SU-DHL-6 (cell line): ENCODE measurements around the gene CLUH.

Experiments
- EZH2phosphoT487 ChIP-seq: fragments of 200-600 bp; sonication (generic), shearing (Covaris generic); conservative IDR thresholded peaks from 2 replicates; pipeline ENCODE4 v1.6.1; 2018; ENCODE audit warnings: mild to moderate bottlenecking, antibody characterized with exemption, low read length, moderate library complexity, mixed read lengths
- TF ChIP-seq, protein P1 (sequence below): fragments of 200-600 bp; sonication (generic); IDR thresholded peaks from one replicate; pipeline ENCODE4 v1.5.1; 2017; ENCODE audit warnings: antibody characterized with exemption, mild to moderate bottlenecking, low read length, moderate library complexity; ENCODE audit not compliant: insufficient read depth, poor library complexity, severe bottlenecking

DNA sequence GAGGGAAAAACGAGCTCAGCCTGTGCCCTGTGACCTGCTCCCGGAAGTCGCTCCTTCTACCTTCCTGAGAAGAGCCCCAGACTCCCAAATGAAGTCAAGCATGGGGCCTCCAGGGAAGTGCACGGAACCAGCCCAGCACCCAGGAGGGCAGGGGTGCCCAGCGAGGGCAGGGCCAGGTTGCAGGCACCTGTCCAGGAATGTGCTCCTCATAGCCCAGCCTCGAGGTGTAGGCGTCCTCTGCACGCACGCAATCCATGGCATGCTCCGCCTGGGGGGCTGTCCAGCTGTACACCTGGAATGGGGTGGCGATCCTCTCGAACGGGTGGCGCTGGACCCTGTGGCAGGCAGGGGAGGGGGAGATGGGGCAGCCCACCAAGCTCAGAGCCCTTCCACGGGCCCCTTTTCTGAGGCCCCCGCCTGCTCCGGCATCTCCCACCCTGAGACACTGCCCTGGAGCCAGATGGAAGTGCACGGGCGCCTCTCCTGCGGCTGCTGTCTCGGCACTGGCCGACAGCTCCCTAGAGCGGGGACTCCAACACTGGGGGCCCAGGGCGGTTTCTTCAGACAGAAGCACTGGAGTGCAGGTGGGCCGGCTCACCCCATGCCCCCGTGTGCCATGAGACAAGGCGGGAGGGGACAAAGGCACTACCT, 10.9 kb downstream of the CLUH start:
- TF ChIP-seq, protein P1, sequence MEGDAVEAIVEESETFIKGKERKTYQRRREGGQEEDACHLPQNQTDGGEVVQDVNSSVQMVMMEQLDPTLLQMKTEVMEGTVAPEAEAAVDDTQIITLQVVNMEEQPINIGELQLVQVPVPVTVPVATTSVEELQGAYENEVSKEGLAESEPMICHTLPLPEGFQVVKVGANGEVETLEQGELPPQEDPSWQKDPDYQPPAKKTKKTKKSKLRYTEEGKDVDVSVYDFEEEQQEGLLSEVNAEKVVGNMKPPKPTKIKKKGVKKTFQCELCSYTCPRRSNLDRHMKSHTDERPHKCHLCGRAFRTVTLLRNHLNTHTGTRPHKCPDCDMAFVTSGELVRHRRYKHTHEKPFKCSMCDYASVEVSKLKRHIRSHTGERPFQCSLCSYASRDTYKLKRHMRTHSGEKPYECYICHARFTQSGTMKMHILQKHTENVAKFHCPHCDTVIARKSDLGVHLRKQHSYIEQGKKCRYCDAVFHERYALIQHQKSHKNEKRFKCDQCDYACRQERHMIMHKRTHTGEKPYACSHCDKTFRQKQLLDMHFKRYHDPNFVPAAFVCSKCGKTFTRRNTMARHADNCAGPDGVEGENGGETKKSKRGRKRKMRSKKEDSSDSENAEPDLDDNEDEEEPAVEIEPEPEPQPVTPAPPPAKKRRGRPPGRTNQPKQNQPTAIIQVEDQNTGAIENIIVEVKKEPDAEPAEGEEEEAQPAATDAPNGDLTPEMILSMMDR: no peak
- no peak for TF ChIP-seq EZH2phosphoT487
